Activated CD4-positive, alpha-beta T cell treated with anti-CD3 and anti-CD28 coated beads, Interleukin-2, amount 10 ng/mL, durations not matched to agents 24 days and 14 days (primary cell): ENCODE measurements around the gene ITPK1. TPM values are rescaled to one million over a fixed set of nuclear protein-coding genes. Genes with fewer than 3 reads are reported as not detected.

Experiments
- DNase-seq: peaks from one replicate; pipeline ENCODE4 v3.0.0; 2022
- H3K27ac Mint-ChIP-seq: one replicate; pipeline ENCODE4 v1.8.0; 2022; ENCODE audit warnings: mild to moderate bottlenecking, mixed read lengths
- H3K27me3 Mint-ChIP-seq: one replicate; pipeline ENCODE4 v1.8.0; 2022; ENCODE audit warnings: mixed read lengths
- H3K36me3 Mint-ChIP-seq: one replicate; pipeline ENCODE4 v1.8.0; 2022; ENCODE audit warnings: low read depth, mild to moderate bottlenecking, mixed read lengths
- H3K4me1 Mint-ChIP-seq: one replicate; pipeline ENCODE4 v1.8.0; 2021; ENCODE audit warnings: mixed read lengths
- H3K4me3 Mint-ChIP-seq: one replicate; pipeline ENCODE4 v1.8.0; 2022; ENCODE audit warnings: mild to moderate bottlenecking, moderate library complexity, mixed read lengths
- H3K9me3 Mint-ChIP-seq: one replicate; pipeline ENCODE4 v1.8.0; 2021; ENCODE audit warnings: mixed read lengths
- intact Hi-C: fragments of 100-400 bp; cut with micrococcal nuclease; formaldehyde crosslinking; loops from one replicate; pipeline ENCODE4 v1.15.1; 2023
- total RNA-seq: library from RNA; stranded (reverse); gene quantifications from 2 replicates; pipeline ENCODE4 v1.2.3, GENCODE V29; 2022

ITPK1 gene
- total RNA-seq, 1 donor from 2014 or later, result 71.0 TPM

GRCh38 chr14:92934196-92935085 is 181.3 kb downstream of the ITPK1 start:
- DNase-seq, result no peak
- Mint-ChIP-seq H3K4me3 (no peak overlapping the region), H3K27me3 (no peaks in the 10 kb centered on the region)

GRCh38 chr14:92933481-92933880 is 182.2 kb downstream of the ITPK1 start:
- DNase-seq, result no peak
- Mint-ChIP-seq H3K4me1 (no peaks in the 10 kb centered on the region), H3K4me3 (no peak overlapping the region), H3K27ac (no peak overlapping the region), H3K27me3 (no peaks in the 10 kb centered on the region), H3K9me3 (no peaks in the 10 kb centered on the region), H3K36me3 (no peaks in the 10 kb centered on the region)
- intact Hi-C loops, result no loop called here

More at GRCh38 chr14:92934196-92935085, 181.3 kb downstream of the ITPK1 start:
- Mint-ChIP-seq H3K36me3 (no peaks in the 10 kb centered on the region), H3K4me1 (no peaks in the 10 kb centered on the region), H3K27ac (peak overlapping the region; percentile 43), H3K9me3 (no peaks in the 10 kb centered on the region)
- intact Hi-C loops, result no loop called here

GRCh38 chr14:92932448-92933395 is 183.0 kb downstream of the ITPK1 start:
- Mint-ChIP-seq H3K27me3 (no peaks in the 10 kb centered on the region), H3K4me3 (no peak overlapping the region), H3K9me3 (no peaks in the 10 kb centered on the region), H3K36me3 (no peaks in the 10 kb centered on the region), H3K4me1 (no peaks in the 10 kb centered on the region), H3K27ac (no peak overlapping the region)
- DNase-seq, result no peak
- intact Hi-C loops, result no loop called here

- no peaks in the 10 kb centered on the region for H3K4me1 Mint-ChIP-seq
- no peaks in the 10 kb centered on the region for H3K27me3 Mint-ChIP-seq
- H3K4me3 Mint-ChIP-seq, result no peak overlapping the region
- DNase-seq, result no peak
- intact Hi-C loops, result no loop called here
- H3K27ac Mint-ChIP-seq, result no peak overlapping the region
- H3K36me3 Mint-ChIP-seq, result no peaks in the 10 kb centered on the region
- no peaks in the 10 kb centered on the region for H3K9me3 Mint-ChIP-seq
Observed at GRCh38 chr14:92931681-92932447, 183.9 kb downstream of the ITPK1 start.

- H3K27me3 Mint-ChIP-seq, result no peaks in the 10 kb centered on the region
- intact Hi-C loops, result no loop called here
- no peaks in the 10 kb centered on the region for H3K4me1 Mint-ChIP-seq
- DNase-seq, result no peak
- H3K9me3 Mint-ChIP-seq, result no peaks in the 10 kb centered on the region
- H3K36me3 Mint-ChIP-seq, result no peaks in the 10 kb centered on the region
- H3K27ac Mint-ChIP-seq, result no peak overlapping the region
- H3K4me3 Mint-ChIP-seq, result no peak overlapping the region
Observed at GRCh38 chr14:92930737-92931602, 184.8 kb downstream of the ITPK1 start.

- no peak for DNase-seq
- no peaks in the 10 kb centered on the region for H3K4me1 Mint-ChIP-seq
- no peak overlapping the region for H3K4me3 Mint-ChIP-seq
- no peaks in the 10 kb centered on the region for H3K36me3 Mint-ChIP-seq
- no peak overlapping the region for H3K27ac Mint-ChIP-seq
- H3K27me3 Mint-ChIP-seq, result no peaks in the 10 kb centered on the region
- intact Hi-C loops, result no loop called here
- H3K9me3 Mint-ChIP-seq, result no peaks in the 10 kb centered on the region
Observed at GRCh38 chr14:92929689-92930608, 185.8 kb downstream of the ITPK1 start.

GRCh38 chr14:92928961-92929688 is 186.6 kb downstream of the ITPK1 start:
- H3K27ac Mint-ChIP-seq, result no peak overlapping the region
- H3K27me3 Mint-ChIP-seq, result no peaks in the 10 kb centered on the region
- no peaks in the 10 kb centered on the region for H3K4me1 Mint-ChIP-seq
- no peak for DNase-seq
- no peaks in the 10 kb centered on the region for H3K36me3 Mint-ChIP-seq
- intact Hi-C loops, result no loop called here
- no peak overlapping the region for H3K4me3 Mint-ChIP-seq
- no peaks in the 10 kb centered on the region for H3K9me3 Mint-ChIP-seq

GRCh38 chr14:92928258-92928629 is 187.5 kb downstream of the ITPK1 start:
- H3K36me3 Mint-ChIP-seq, result no peaks in the 10 kb centered on the region
- peaks cover 4% of the 10 kb centered on the region for H3K27me3 Mint-ChIP-seq
- no peak overlapping the region for H3K4me3 Mint-ChIP-seq
- no peak for DNase-seq
- H3K9me3 Mint-ChIP-seq, result no peaks in the 10 kb centered on the region
- intact Hi-C loops, result no loop called here
- no peaks in the 10 kb centered on the region for H3K4me1 Mint-ChIP-seq
- H3K27ac Mint-ChIP-seq, result no peak overlapping the region

- no peak overlapping the region for H3K4me3 Mint-ChIP-seq
- intact Hi-C loops, result no loop called here
- peaks cover 5% of the 10 kb centered on the region for H3K27me3 Mint-ChIP-seq
- H3K27ac Mint-ChIP-seq, result no peak overlapping the region
- H3K36me3 Mint-ChIP-seq, result no peaks in the 10 kb centered on the region
- DNase-seq, result no peak
- no peaks in the 10 kb centered on the region for H3K4me1 Mint-ChIP-seq
- no peaks in the 10 kb centered on the region for H3K9me3 Mint-ChIP-seq
Observed at GRCh38 chr14:92927349-92928257, 188.1 kb downstream of the ITPK1 start.

- Mint-ChIP-seq H3K27me3 (peaks cover 12% of the 10 kb centered on the region), H3K9me3 (no peaks in the 10 kb centered on the region), H3K27ac (no peak overlapping the region), H3K4me1 (no peaks in the 10 kb centered on the region), H3K4me3 (no peak overlapping the region), H3K36me3 (no peaks in the 10 kb centered on the region)
- intact Hi-C loops, result no loop called here
- DNase-seq, result no peak
Observed at GRCh38 chr14:92926931-92927330, 188.8 kb downstream of the ITPK1 start.
